GM12801 (cell line): ENCODE measurements around the gene CNTNAP2.

ENCODE experiments used
- TF ChIP-seq, protein P1 (sequence below): IDR thresholded peaks from one replicate; pipeline ENCODE4 v1.5.1; 2011; ENCODE audit warnings: control low read depth; ENCODE audit not compliant: insufficient read length; ENCODE audit errors: extremely low read depth

Gene CNTNAP2

DNA sequence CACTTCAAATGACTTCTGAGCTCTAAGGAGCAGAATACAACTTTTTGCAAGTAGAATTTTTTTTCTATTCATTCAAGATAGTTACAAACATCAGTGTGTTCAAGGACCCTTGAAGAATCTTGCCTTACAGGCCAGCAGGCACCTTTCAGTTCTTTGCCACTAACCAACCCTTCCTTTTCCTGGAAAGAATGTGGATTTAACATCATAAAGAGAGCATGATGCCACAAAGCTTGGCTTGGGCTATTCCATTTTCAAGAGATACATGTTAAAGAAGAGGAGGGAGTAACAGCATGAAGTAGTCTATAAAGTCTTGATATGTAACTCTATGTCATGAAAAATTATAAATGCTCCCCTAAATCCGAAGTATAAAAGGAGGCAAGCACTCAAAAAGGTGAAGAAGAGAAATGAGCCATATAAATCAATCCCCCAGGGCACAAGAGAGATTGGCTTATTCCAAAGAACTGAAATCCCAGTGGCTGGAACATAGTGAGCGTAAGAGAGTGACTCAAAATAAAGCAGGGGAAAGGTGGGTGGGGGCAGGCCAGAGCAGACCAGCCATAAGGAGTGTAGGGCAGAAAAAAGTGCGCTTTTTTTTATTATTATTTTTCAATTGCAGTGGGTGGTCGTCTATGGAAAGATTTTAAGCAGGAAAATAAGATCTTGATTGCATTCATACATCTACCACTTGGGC is 1448.3 kb downstream of the CNTNAP2 start:
- TF ChIP-seq, protein P1, sequence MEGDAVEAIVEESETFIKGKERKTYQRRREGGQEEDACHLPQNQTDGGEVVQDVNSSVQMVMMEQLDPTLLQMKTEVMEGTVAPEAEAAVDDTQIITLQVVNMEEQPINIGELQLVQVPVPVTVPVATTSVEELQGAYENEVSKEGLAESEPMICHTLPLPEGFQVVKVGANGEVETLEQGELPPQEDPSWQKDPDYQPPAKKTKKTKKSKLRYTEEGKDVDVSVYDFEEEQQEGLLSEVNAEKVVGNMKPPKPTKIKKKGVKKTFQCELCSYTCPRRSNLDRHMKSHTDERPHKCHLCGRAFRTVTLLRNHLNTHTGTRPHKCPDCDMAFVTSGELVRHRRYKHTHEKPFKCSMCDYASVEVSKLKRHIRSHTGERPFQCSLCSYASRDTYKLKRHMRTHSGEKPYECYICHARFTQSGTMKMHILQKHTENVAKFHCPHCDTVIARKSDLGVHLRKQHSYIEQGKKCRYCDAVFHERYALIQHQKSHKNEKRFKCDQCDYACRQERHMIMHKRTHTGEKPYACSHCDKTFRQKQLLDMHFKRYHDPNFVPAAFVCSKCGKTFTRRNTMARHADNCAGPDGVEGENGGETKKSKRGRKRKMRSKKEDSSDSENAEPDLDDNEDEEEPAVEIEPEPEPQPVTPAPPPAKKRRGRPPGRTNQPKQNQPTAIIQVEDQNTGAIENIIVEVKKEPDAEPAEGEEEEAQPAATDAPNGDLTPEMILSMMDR, result no peak

DNA sequence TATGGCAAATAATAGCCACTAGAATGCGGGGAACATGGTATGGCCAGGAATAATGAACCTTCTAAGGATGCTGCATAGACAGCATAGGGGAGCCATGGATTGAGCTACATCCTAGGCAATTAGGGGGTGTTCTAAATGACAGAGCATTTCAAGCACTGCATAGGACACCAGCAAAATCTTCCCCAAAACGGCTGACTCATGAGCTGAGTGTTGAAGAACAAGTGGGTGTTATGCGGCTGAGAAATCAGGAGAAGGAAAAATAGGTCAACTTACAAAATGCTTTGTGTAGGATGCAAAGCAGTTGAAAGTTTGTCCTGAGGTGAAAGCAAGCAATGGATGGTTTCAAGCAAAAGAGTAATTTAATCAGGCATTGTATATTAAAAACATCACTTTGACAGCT is 1450.4 kb downstream of the CNTNAP2 start:
- TF ChIP-seq, protein P1, result no peak

DNA sequence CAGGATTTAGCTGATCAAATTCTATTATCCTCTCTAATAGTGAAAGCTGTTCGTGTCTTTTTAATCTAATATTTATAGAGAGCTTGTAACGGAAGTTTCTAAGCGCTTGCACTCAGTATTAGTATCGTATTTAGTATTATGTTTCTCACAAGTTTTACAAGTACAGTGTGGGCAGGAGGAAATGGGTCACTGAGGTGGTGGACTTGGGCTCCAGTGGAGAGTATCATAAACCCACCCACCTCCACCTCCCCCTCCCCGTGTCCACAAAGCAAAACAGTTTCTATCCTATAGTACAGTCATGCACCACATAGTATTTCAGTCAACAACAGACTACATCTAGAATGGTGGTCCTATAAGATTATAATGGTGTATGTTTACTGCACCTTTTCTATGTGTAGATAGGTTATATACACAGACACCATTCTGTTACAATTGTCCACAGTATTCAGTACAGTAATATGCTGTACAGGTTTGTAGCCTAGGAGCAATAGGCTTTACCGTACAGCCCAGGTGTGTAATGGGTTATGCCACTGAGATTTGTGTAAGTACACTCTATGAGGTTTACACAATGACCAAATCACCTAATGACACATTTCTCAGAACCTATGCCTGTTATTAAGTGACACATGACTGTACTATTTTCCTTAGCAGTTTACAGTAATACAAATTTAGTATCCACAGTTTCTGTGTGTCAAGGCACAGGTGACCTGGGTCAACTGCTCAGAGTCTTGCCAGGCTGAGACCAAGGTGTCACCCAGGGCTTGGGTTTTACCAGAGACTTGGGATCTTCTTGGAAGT is 1452.7 kb downstream of the CNTNAP2 start:
- TF ChIP-seq, protein P1, result no peak

DNA sequence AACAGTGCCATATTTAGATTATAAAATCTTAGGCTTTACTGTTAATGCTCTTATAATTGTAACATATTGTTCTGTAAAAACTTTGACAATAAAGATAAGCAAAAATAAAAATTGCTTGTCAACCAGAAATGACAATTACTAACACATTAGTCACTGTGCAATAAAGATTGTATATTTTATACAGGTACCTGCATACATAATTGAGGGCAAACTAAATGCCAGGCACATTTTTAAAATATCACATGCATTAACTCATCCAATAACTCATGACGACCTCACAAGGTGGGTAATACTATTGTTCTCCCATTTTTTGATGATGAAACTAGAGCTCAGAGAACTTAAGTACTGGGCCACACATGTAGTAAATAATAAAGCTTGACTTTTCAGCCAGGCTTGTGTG is 1453.8 kb downstream of the CNTNAP2 start:
- TF ChIP-seq, protein P1, result no peak

DNA sequence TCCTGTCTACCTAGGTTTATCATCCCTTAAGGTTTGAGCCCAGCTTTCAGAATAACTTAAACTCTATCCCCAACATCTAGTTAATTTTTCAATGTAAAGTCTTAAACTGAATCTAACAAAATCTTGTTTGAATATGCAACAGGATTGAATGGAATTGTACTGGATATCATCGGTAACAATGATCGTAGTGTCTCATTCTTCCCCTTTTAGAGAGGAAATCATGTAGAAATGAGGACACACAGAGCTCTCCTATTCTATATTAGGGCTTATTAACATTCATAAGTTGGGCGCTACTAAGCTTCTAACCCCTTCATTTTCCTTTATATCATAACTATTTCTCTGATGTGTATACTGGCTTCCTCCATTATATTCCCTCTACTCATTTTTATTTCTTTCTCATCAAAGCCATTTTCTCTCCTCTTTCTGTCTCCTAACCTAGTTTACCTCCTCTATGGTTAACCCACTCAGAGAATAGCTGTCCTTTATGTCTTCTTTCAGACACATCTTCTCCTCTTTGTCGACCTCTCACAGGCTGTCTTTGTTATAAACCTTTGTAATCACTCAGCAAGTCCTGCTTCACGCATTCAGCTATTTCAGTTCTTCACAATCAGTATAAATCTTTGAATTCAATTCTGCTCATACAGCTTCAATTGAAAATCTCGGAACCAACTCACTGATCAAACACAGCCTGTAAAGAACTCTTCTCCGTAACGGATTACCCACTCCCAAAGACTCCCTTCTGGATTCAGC is 1455.0 kb downstream of the CNTNAP2 start:
- TF ChIP-seq, protein P1, result no peak

DNA sequence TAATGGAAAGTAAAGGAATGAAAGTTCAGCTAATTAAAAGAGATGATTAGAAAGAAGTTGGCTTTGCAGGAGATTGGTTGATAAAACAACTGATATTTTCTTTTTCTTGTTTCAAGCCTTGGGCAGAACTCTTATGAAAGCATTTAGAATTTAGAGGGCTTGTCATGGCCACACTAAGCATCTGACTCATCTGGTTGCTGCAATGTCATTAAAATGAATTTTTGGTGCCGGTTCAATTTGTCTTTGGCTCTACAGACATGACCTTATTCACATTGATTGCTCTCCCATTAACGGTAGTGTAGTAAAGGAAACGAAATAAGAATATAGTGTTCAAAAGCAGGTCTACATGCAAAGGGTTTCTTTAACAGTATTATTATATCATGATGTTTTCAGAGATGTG is 1461.6 kb downstream of the CNTNAP2 start:
- TF ChIP-seq, protein P1, result no peak

DNA sequence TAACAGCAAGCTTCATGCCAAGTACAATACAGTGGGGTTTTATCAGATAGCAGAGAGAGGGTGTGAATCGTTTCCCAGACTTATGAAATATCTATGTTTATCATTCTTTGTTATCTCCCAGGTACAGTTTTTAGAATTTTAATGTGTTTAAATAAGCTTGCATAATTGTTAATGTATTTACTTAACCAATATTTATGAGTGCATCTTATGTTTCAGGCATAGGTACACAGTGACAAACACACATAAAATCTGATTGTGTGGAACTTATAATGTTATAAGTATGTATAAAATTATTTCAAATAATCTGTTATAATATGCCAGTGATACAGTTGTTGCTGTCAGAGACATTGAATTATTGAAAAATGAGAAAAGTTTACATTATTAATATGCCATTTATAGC is 1462.5 kb downstream of the CNTNAP2 start:
- TF ChIP-seq, protein P1, result no peak
